GM18870 (cell line): ENCODE data around the gene SMG7.

Source experiments
- ATAC-seq: cut with Tn5 transposase; IDR thresholded peaks from one replicate; pipeline ENCODE4 v1.9.1; 2021; ENCODE audit warnings: moderate library complexity; ENCODE audit not compliant: unreplicated experiment

SMG7 gene

GRCh38 chr1:183586455-183586854 is 114.2 kb downstream of the SMG7 start:
- ATAC-seq, result no peak

GRCh38 chr1:183586926-183587325 is 114.6 kb downstream of the SMG7 start:
- no peak for ATAC-seq

- ATAC-seq, result no peak
Measured at GRCh38 chr1:183588827-183589226, 116.5 kb downstream of the SMG7 start.

GRCh38 chr1:183589384-183589783 is 117.1 kb downstream of the SMG7 start:
- ATAC-seq, result no peak

GRCh38 chr1:183589874-183590243 is 117.6 kb downstream of the SMG7 start:
- peak; percentile 3 for ATAC-seq

- peak; percentile 80 for ATAC-seq
Measured at GRCh38 chr1:183590244-183591191, 118.2 kb downstream of the SMG7 start, which contains the start of gene NCF2. Gene NCF2, minus strand, starts transcription at chr1:183590459. Its CDS starts 130 bp downstream, at chr1:183590329.

GRCh38 chr1:183592733-183593132 is 120.4 kb downstream of the SMG7 start:
- no peak for ATAC-seq

- peak; percentile 38 for ATAC-seq
Measured at GRCh38 chr1:183593356-183593755, 121.1 kb downstream of the SMG7 start.

GRCh38 chr1:183595537-183595936 is 123.2 kb downstream of the SMG7 start:
- no peak for ATAC-seq

- ATAC-seq, result no peak
Measured at GRCh38 chr1:183596500-183596899, 124.2 kb downstream of the SMG7 start.

GRCh38 chr1:183597656-183598347 is 125.5 kb downstream of the SMG7 start:
- ATAC-seq, result no peak

- ATAC-seq, result peak; percentile 57
Measured at GRCh38 chr1:183598386-183598785, 126.1 kb downstream of the SMG7 start.

GRCh38 chr1:183600136-183600535 is 127.8 kb downstream of the SMG7 start:
- ATAC-seq, result no peak

GRCh38 chr1:183600634-183601033 is 128.3 kb downstream of the SMG7 start:
- no peak for ATAC-seq

GRCh38 chr1:183602510-183602909 is 130.2 kb downstream of the SMG7 start:
- ATAC-seq, result no peak
